ENCODE data around the gene MFAP3L.

- TF ChIP-seq CTCF (IDR thresholded peaks at IDR 0.05) = no peak
- no peak for TF ChIP-seq POLR2A (IDR thresholded peaks at IDR 0.05)
These were observed 31.7 kb upstream of the MFAP3L start for GRCh38 chr4:170057866-170058265.
